Kidney tubule cell (primary cell): Measurements from ENCODE around the gene PPP2R1A.
"Not testable (repeated sequence)": the region's sequence is repeated elsewhere in the genome, so short reads cannot be mapped to it uniquely, and the experiment has no call there.

Source experiments
- DNase-seq: peaks from one replicate; pipeline ENCODE4 v3.0.0-alpha.2; 2018; ENCODE audit warnings: low spot score

PPP2R1A gene

GRCh38 chr19:52200755-52201391, 11.0 kb downstream of the PPP2R1A start:
- not testable (repeated sequence) for DNase-seq

DNA sequence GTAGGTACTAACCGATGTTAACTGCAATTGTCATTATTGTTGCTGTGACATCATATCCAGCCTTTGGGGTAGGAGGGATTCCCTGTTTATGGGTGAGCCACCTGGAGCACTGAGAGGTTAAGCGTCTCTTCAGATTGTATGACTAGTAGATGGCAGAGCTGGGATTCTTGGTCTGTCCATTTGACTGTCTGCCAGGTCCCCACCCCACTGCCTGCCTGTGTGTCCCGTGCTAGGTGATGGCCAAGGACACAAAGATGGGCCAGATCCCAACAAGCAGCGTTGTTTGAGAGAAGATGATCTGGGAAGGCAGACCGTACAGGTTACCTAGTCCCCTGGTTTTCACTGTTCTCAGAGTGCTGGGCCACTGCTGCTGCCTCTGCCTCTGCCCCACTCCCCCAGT, 16.6 kb downstream of the PPP2R1A start:
- no peak for DNase-seq

GRCh38 chr19:52211203-52211602, 21.4 kb downstream of the PPP2R1A start:
- no peak for DNase-seq

DNA sequence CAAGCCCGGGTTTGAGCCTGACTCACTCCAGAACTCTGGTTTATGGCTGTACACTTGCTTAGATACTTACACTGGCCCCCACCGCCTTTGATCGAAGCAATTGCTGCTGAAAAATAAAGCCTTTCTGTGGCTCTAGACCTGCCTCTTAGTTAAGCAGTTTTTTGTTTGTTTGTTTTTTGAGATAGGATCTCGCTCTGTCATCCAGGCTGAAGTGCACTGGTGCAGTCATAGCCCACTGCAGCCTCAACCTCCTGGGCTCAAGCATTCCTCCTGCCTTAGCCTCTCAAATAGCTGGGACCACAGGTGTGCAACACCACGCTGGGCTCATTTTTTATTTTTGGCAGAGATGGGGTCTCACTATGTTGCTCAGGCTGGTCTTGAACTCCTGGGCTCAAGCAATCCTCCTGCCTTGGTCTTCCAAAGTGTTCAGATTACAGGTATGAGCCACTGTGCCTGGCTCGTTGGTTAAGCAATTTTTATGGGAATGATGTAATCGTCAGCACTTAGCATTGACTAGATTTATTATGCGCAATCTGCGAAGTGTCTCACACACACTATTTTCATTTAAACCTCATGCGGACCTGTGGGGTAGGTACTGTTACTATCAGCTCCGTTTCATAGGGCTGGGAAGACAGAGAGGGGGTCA, 22.2 kb downstream of the PPP2R1A start:
- DNase-seq, result no peak

GRCh38 chr19:52212572-52213255, 22.9 kb downstream of the PPP2R1A start:
- no peak for DNase-seq

DNA sequence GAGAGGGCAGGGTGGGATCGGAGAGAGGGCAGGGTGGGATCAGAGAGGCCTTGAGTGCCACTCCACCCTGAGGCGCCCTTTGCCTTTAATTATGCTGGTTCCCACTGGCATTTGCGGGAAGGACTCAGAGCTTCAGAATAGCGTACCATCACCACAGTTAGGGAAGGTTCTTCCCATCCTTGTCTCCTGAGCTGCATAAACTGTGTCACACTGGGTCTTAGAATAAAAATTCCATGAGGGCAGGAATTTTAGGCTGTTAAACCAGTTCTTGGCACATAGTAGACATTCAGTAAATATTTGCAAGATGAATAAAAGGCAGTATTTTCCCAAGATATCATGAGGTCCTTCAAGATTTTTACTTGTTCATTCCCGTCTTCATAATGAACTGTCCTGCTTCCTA, 24.4 kb downstream of the PPP2R1A start:
- no peak for DNase-seq

GRCh38 chr19:52216401-52216800, 26.5 kb downstream of the PPP2R1A start:
- DNase-seq, result no peak

GRCh38 chr19:52217576-52217975, 27.7 kb downstream of the PPP2R1A start:
- no peak for DNase-seq

GRCh38 chr19:52219611-52220010, 29.8 kb downstream of the PPP2R1A start:
- DNase-seq, result no peak

GRCh38 chr19:52221031-52221430, 31.2 kb downstream of the PPP2R1A start:
- no peak for DNase-seq

- peak; percentile 71 for DNase-seq
Observed at GRCh38 chr19:52221831-52222375, 32.1 kb downstream of the PPP2R1A start.

- no peak for DNase-seq
Observed at GRCh38 chr19:52224211-52224610, 34.4 kb downstream of the PPP2R1A start.

DNA sequence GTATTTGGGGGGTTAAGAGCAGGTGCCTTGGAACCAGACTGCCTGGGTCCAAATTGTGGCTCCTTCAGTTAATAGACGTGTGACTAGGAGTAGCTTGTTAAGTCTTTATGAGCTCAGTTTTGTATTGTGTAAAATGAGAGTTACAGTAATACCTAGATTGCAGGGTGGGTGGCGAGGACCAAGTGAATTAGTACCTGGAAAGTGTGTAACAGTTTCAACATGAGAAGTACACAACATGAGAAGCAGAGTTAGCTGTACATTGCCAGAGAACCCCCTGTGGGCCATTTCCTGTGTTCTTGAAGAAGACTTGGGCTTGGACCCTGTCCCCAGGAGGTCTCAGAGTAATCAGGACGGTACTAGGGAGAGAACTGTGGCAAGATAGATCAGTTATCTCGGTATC, 36.8 kb downstream of the PPP2R1A start:
- DNase-seq, result no peak

DNA sequence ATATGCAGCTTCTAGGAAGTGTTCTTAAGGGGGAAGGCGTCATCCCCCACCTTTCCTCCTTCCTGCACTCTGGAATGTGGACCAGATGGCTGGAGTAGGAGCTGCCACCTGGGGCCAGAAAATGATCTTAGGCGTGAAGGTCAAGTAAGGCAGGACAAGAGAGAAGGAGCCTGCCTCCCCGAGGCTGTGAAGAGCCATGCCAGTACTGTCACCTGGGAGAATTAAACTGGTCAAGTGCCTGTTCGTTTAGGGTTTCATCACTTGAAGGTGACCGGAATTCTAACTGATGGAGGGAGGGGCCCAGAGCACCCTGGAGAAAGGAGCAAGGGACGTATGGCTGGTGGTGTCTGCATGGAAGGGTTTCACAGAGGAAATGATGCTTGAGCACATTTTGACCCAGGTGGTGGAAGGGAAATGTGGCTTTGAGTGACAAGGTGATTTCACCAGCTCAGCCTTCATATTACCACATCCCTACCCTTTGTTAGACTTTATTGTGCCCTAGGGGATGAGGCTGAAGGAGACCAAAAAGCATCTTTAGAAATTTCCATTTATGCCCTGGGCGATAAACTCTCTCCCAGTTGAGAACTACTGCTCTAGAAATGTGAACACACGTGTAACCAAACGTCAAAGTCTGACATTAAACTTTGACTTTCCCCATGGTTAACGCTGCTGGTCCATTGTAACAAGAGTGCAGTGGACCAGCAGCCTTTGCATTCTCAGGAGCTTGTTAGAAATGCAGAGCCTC, 37.5 kb downstream of the PPP2R1A start:
- DNase-seq, result no peak

- DNase-seq, result no peak
Observed at GRCh38 chr19:52227980-52228379, 38.1 kb downstream of the PPP2R1A start.

- DNase-seq, result no peak
Observed at GRCh38 chr19:52229524-52229923, 39.7 kb downstream of the PPP2R1A start.

GRCh38 chr19:52230685-52231084, 40.8 kb downstream of the PPP2R1A start:
- no peak for DNase-seq

GRCh38 chr19:52231154-52231910, 41.5 kb downstream of the PPP2R1A start:
- no peak for DNase-seq

DNA sequence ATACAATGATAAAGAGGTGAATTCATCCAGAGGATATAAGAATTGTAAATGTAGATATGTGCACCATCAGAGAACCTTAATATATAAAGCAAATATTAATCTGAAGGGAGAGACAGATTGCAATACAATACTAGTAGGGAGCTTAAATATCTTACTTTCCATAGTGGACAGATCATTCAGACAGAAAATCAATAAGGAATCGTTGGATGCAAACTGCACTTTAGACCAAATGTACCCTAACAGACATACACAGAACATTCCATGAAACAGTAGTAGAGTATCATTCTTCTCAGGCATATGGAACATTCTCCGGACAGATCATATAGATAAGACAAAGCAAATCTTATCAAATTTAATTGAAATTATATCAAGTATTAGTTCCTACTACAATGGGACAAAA, 44.6 kb downstream of the PPP2R1A start:
- no peak for DNase-seq

DNA sequence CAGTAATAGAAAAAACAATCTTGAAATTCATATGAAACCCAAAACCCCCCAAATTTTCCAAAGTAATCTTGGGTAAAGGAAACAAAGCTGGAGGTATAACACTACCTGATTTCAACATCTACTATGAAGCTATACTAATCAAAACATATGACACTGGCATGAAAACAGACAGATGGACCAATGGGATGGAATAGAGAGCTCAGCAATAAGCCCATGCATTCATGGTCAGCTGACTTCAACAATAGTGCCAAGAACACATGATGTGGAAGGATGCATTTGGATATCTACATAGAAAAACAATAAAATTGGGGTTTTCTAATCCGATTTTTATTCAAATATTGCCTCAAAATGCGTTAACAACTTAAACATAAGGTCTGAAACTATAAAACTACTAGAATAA, 47.3 kb downstream of the PPP2R1A start:
- DNase-seq, result no peak

GRCh38 chr19:52237771-52238400, 48.0 kb downstream of the PPP2R1A start:
- peak; percentile 66 for DNase-seq
